ENCODE results near the gene MIS18A.
"Not testable (repeated sequence)": the region's sequence is repeated elsewhere in the genome, so short reads cannot be mapped to it uniquely, and the experiment has no call there.

The MIS18A gene

GRCh38 chr21:32278518-32279376, at the start of gene MIS18A:
Gene MIS18A (minus strand): TSS chr21:32279049. CDS start chr21:32279014, 35 bp downstream.
- DNase-seq: peak; percentile 96

- DNase-seq: no peak
Measured at GRCh38 chr21:32328595-32328994, 49.7 kb upstream of the MIS18A start.

- no peak for DNase-seq
Measured at GRCh38 chr21:32325706-32326105, 46.9 kb upstream of the MIS18A start.

GRCh38 chr21:32322676-32323075, 43.8 kb upstream of the MIS18A start:
- DNase-seq: no peak

GRCh38 chr21:32322103-32322502, 43.3 kb upstream of the MIS18A start:
- DNase-seq: no peak

GRCh38 chr21:32321480-32321879, 42.6 kb upstream of the MIS18A start:
- no peak for DNase-seq

- DNase-seq: no peak
Measured at GRCh38 chr21:32320726-32321125, 41.9 kb upstream of the MIS18A start.

GRCh38 chr21:32320059-32320458, 41.2 kb upstream of the MIS18A start:
- peak in 1 of 2 experiments; percentile 46 for DNase-seq

- DNase-seq: no peak
Measured at GRCh38 chr21:32319012-32319411, 40.2 kb upstream of the MIS18A start.

- DNase-seq: no peak
Measured at GRCh38 chr21:32317726-32318125, 38.9 kb upstream of the MIS18A start.

GRCh38 chr21:32316361-32317215, 37.7 kb upstream of the MIS18A start:
- DNase-seq: no peak

- no peak for DNase-seq
Measured at GRCh38 chr21:32315511-32316281, 36.8 kb upstream of the MIS18A start.

- no peak for DNase-seq
Measured at GRCh38 chr21:32314806-32315205, 36.0 kb upstream of the MIS18A start.

- DNase-seq: no peak
Measured at GRCh38 chr21:32312976-32313375, 34.1 kb upstream of the MIS18A start.

GRCh38 chr21:32312326-32312725, 33.5 kb upstream of the MIS18A start:
- no peak for DNase-seq

- DNase-seq: no peak
Measured at GRCh38 chr21:32311621-32312020, 32.8 kb upstream of the MIS18A start.

- not testable (repeated sequence) for DNase-seq
Measured at GRCh38 chr21:32310976-32311375, 32.1 kb upstream of the MIS18A start.

GRCh38 chr21:32309906-32310460, 31.1 kb upstream of the MIS18A start:
- DNase-seq: no peak

GRCh38 chr21:32308696-32309095, 29.8 kb upstream of the MIS18A start:
- DNase-seq: peak in 1 of 2 experiments; percentile 58

- no peak for DNase-seq
Measured at GRCh38 chr21:32307706-32308105, 28.9 kb upstream of the MIS18A start.

- DNase-seq: peak in 1 of 2 experiments; percentile 14
Measured at GRCh38 chr21:32306021-32306780, 27.4 kb upstream of the MIS18A start.

GRCh38 chr21:32304998-32305397, 26.1 kb upstream of the MIS18A start:
- DNase-seq: no peak
